ENCODE results near the gene CHN2.

The CHN2 gene

GRCh38 chr7:29315122-29315891, 120.7 kb downstream of the CHN2 start:
- DNase-seq, result no peak

GRCh38 chr7:29315892-29316270, 121.3 kb downstream of the CHN2 start:
- no peak for DNase-seq

GRCh38 chr7:29316926-29317325, 122.4 kb downstream of the CHN2 start:
- no peak for DNase-seq

GRCh38 chr7:29318853-29319718, 124.5 kb downstream of the CHN2 start:
- no peak for DNase-seq

- peak; percentile 20 for DNase-seq
These were observed 125.3 kb downstream of the CHN2 start for GRCh38 chr7:29319719-29320521.

- DNase-seq, result no peak
These were observed 126.0 kb downstream of the CHN2 start for GRCh38 chr7:29320577-29320976.

GRCh38 chr7:29322023-29322712, 127.6 kb downstream of the CHN2 start:
- no peak for DNase-seq

- no peak for DNase-seq
These were observed 130.9 kb downstream of the CHN2 start for GRCh38 chr7:29325476-29325875.

- peak; percentile 33 for DNase-seq
These were observed 132.3 kb downstream of the CHN2 start for GRCh38 chr7:29326864-29327263.

- peak; percentile 82 for DNase-seq
These were observed 132.9 kb downstream of the CHN2 start for GRCh38 chr7:29327455-29327854.

- peak; percentile 56 for DNase-seq
These were observed 133.5 kb downstream of the CHN2 start for GRCh38 chr7:29328045-29328444.

- DNase-seq, result no peak
These were observed 134.2 kb downstream of the CHN2 start for GRCh38 chr7:29328811-29329210.

- no peak for DNase-seq
These were observed 135.1 kb downstream of the CHN2 start for GRCh38 chr7:29329686-29330085.

- DNase-seq, result peak; percentile 35
These were observed 135.6 kb downstream of the CHN2 start for GRCh38 chr7:29330136-29330535.

- peak; percentile 88 for DNase-seq
These were observed 136.6 kb downstream of the CHN2 start for GRCh38 chr7:29331163-29331562.

- peak; percentile 79 for DNase-seq
These were observed 137.7 kb downstream of the CHN2 start for GRCh38 chr7:29332042-29332811.

GRCh38 chr7:29332875-29333855, 138.6 kb downstream of the CHN2 start:
- DNase-seq, result no peak

GRCh38 chr7:29335188-29336083, 140.9 kb downstream of the CHN2 start:
- no peak for DNase-seq

- DNase-seq, result no peak
These were observed 143.1 kb downstream of the CHN2 start for GRCh38 chr7:29337546-29338116.
